Germinal center (tissue), 1 donor: ENCODE results near the gene GPR87.

Source experiments
- DNase-seq: peaks from one replicate; pipeline ENCODE4 v3.0.0; 2012; ENCODE audit warnings: mixed read lengths, low spot score

The GPR87 gene

GRCh38 chr3:151316267-151316991, at the start of gene GPR87:
Gene GPR87, minus strand, starts transcription at chr3:151316820. Its CDS starts 16,720 bp downstream, at chr3:151300100.
- DNase-seq = no peak

- no peak for DNase-seq
Measured at GRCh38 chr3:151362751-151363174, 46.1 kb upstream of the GPR87 start.

- no peak for DNase-seq
Measured at GRCh38 chr3:151357463-151357850, 40.8 kb upstream of the GPR87 start.

- DNase-seq = no peak
Measured at GRCh38 chr3:151356794-151357462, 40.3 kb upstream of the GPR87 start.

- DNase-seq = no peak
Measured at GRCh38 chr3:151351648-151352047, 35.0 kb upstream of the GPR87 start.

- DNase-seq = peak; percentile 3
Measured at GRCh38 chr3:151351219-151351618, 34.6 kb upstream of the GPR87 start.

GRCh38 chr3:151350656-151351055, 34.0 kb upstream of the GPR87 start:
- DNase-seq = no peak

- no peak for DNase-seq
Measured at GRCh38 chr3:151347432-151347831, 30.8 kb upstream of the GPR87 start.

- DNase-seq = no peak
Measured at GRCh38 chr3:151346292-151346691, 29.7 kb upstream of the GPR87 start.

- no peak for DNase-seq
Measured at GRCh38 chr3:151345859-151346258, 29.2 kb upstream of the GPR87 start.

- no peak for DNase-seq
Measured at GRCh38 chr3:151331696-151332095, 15.1 kb upstream of the GPR87 start.

GRCh38 chr3:151330899-151331298, 14.3 kb upstream of the GPR87 start:
- DNase-seq = no peak

- no peak for DNase-seq
Measured at GRCh38 chr3:151330379-151330778, 13.8 kb upstream of the GPR87 start.

GRCh38 chr3:151329363-151329762, 12.7 kb upstream of the GPR87 start, which contains the start of gene P2RY13:
Gene P2RY13, minus strand, starts transcription at chr3:151329549. Its CDS starts 21 bp downstream, at chr3:151329528.
- no peak for DNase-seq

- peak; percentile 11 for DNase-seq
Measured at GRCh38 chr3:151328298-151328995, 11.8 kb upstream of the GPR87 start.

- DNase-seq = peak; percentile 24
Measured at GRCh38 chr3:151327571-151328198, 11.1 kb upstream of the GPR87 start.

- no peak for DNase-seq
Measured at GRCh38 chr3:151322511-151322910, 5.9 kb upstream of the GPR87 start.

- no peak for DNase-seq
Measured at GRCh38 chr3:151321526-151321925, 4.9 kb upstream of the GPR87 start.

- no peak for DNase-seq
Measured at GRCh38 chr3:151320131-151320530, 3.5 kb upstream of the GPR87 start.

- no peak for DNase-seq
Measured at GRCh38 chr3:151319628-151320027, 3.0 kb upstream of the GPR87 start.

- no peak for DNase-seq
Measured at GRCh38 chr3:151318991-151319390, 2.4 kb upstream of the GPR87 start.

GRCh38 chr3:151318313-151318712, 1.7 kb upstream of the GPR87 start:
- no peak for DNase-seq
